ENCODE data around the gene ABCA3.

Gene ABCA3

GRCh38 chr16:2357331-2357730 is 16.8 kb upstream of the ABCA3 start:
- Histone ChIP-seq H3K4me1 (ENCODE audit: control insufficient read depth, insufficient read depth, low read length, unreplicated experiment) (no peaks in the 10 kb centered on the region), H3K79me2 (ENCODE audit: control insufficient read depth, insufficient read depth, low read length, unreplicated experiment) (no peaks in the 10 kb centered on the region), H3K27me3 (ENCODE audit: insufficient read depth, low read length) (no peaks in the 10 kb centered on the region), H3K4me3 (ENCODE audit: low read depth, low read length) (no peak overlapping the region), H3K27ac (ENCODE audit: low read depth, low read length) (no peak overlapping the region), H2AFZ (ENCODE audit: low read length, unreplicated experiment) (no peak overlapping the region), H3K36me3 (ENCODE audit: insufficient read depth, low read length) (no peaks in the 10 kb centered on the region)

DNA sequence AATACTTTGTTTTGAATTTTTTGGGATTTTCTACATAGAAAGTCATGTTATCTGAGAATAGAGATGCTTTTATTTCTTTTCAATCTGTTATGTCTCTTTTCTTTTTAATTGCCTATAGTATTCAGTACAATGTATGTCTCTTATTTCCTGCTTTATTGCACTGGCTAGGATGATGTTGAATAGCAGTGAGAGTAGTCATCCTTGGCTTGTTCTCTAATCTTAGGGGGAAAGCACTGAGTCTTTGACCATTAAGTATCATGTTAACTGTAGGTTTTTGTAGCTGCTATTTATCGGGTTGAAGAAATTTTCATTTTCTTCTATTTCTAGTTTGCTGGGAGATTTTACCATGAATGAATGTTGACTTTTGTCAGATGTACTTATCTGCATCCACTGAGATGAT is 10.0 kb upstream of the ABCA3 start:
- Histone ChIP-seq H3K4me3 (ENCODE audit: low read depth, low read length) (0 out of 2 replicates have a peak overlapping the region, but pooled peaks have one; percentile 12), H3K4me1 (ENCODE audit: control insufficient read depth, insufficient read depth, low read length, unreplicated experiment) (peaks cover 6% of the 10 kb centered on the region), H3K27me3 (ENCODE audit: insufficient read depth, low read length) (no peaks in the 10 kb centered on the region), H3K27ac (ENCODE audit: low read depth, low read length) (no peak overlapping the region), H2AFZ (ENCODE audit: low read length, unreplicated experiment) (no peak overlapping the region), H3K79me2 (ENCODE audit: control insufficient read depth, insufficient read depth, low read length, unreplicated experiment) (no peaks in the 10 kb centered on the region), H3K36me3 (ENCODE audit: insufficient read depth, low read length) (no peaks in the 10 kb centered on the region)

GRCh38 chr16:2343211-2343610 is 2.7 kb upstream of the ABCA3 start:
- H3K4me1 ChIP-seq (ENCODE audit: control insufficient read depth, insufficient read depth, low read length, unreplicated experiment), result no peaks in the 10 kb centered on the region
- H2AFZ ChIP-seq (ENCODE audit: low read length, unreplicated experiment), result no peak overlapping the region
- no peaks in the 10 kb centered on the region for H3K36me3 ChIP-seq (ENCODE audit: insufficient read depth, low read length)
- no peaks in the 10 kb centered on the region for H3K79me2 ChIP-seq (ENCODE audit: control insufficient read depth, insufficient read depth, low read length, unreplicated experiment)
- no peak overlapping the region for H3K27ac ChIP-seq (ENCODE audit: low read depth, low read length)
- no peak overlapping the region for H3K4me3 ChIP-seq (ENCODE audit: low read depth, low read length)
- H3K27me3 ChIP-seq (ENCODE audit: insufficient read depth, low read length), result peaks cover 3% of the 10 kb centered on the region; the same call in 1 of the 2 replicates

GRCh38 chr16:2341456-2342447 is 1.2 kb upstream of the ABCA3 start:
- Histone ChIP-seq H3K27ac (ENCODE audit: low read depth, low read length) (no peak overlapping the region), H3K36me3 (ENCODE audit: insufficient read depth, low read length) (no peaks in the 10 kb centered on the region), H3K27me3 (ENCODE audit: insufficient read depth, low read length) (peaks cover 3% of the 10 kb centered on the region; the same call in 1 of the 2 replicates), H3K4me3 (ENCODE audit: low read depth, low read length) (peak overlapping the region; percentile 75), H3K4me1 (ENCODE audit: control insufficient read depth, insufficient read depth, low read length, unreplicated experiment) (no peaks in the 10 kb centered on the region), H3K79me2 (ENCODE audit: control insufficient read depth, insufficient read depth, low read length, unreplicated experiment) (no peaks in the 10 kb centered on the region), H2AFZ (ENCODE audit: low read length, unreplicated experiment) (peak overlapping the region; percentile 47)

- Histone ChIP-seq H3K4me1 (ENCODE audit: control insufficient read depth, insufficient read depth, low read length, unreplicated experiment) (no peaks in the 10 kb centered on the region), H2AFZ (ENCODE audit: low read length, unreplicated experiment) (peak overlapping the region; percentile 91)
Measured at GRCh38 chr16:2339521-2340484, 725 bp downstream of the ABCA3 start.

DNA sequence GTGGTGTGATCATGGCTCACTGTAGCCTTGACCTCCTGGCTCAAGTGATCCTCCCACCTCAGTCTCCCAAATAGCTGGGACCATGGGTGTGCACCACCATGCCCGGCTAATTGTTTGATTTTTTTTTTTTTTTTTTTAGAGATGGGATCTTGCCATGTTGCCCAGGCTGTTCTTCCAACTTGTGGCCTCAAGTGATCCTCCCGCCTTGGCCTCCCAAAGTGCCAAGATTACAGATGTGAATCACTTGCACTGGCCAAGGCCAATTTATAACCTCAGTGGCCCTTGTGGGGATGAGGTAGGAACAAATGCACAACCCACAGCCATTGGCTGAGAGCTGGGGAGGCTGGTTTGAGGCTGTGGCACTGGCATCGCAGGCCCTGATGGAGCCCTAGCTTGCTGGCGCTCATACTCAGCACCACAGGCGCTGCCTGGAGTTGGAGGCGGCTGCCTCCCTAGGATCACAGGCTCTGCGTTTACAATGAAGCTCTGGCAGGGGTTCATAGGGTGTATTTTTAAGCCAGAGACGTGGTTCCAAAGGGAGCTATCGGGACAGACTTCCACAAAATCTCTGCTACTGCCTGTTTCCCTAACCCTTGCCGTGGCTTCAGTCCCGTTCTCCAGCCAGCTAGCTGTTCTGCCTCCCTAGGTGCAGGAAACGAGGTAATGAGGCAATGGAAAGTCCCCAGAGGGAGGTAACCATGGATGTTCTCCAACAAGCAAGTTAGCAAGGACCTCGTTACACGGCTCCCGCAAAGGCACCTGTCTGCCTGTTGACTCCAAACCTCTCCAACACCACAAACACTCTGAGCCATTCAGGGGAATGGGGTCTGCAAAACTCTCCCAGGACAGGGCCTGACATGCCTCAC is 2.9 kb downstream of the ABCA3 start:
- no peaks in the 10 kb centered on the region for H3K79me2 ChIP-seq (ENCODE audit: control insufficient read depth, insufficient read depth, low read length, unreplicated experiment)
- H2AFZ ChIP-seq (ENCODE audit: low read length, unreplicated experiment), result no peak overlapping the region
- no peaks in the 10 kb centered on the region for H3K36me3 ChIP-seq (ENCODE audit: insufficient read depth, low read length)
- H3K4me1 ChIP-seq (ENCODE audit: control insufficient read depth, insufficient read depth, low read length, unreplicated experiment), result no peaks in the 10 kb centered on the region
- H3K4me3 ChIP-seq (ENCODE audit: low read depth, low read length), result no peak overlapping the region
- H3K27ac ChIP-seq (ENCODE audit: low read depth, low read length), result no peak overlapping the region
- H3K27me3 ChIP-seq (ENCODE audit: insufficient read depth, low read length), result peaks cover 3% of the 10 kb centered on the region; the same call in 1 of the 2 replicates

More at GRCh38 chr16:2339521-2340484, 725 bp downstream of the ABCA3 start:
- no peaks in the 10 kb centered on the region for H3K79me2 ChIP-seq (ENCODE audit: control insufficient read depth, insufficient read depth, low read length, unreplicated experiment)
- peak overlapping the region; percentile 86 for H3K4me3 ChIP-seq (ENCODE audit: low read depth, low read length)
- H3K36me3 ChIP-seq (ENCODE audit: insufficient read depth, low read length), result no peaks in the 10 kb centered on the region
- H3K27ac ChIP-seq (ENCODE audit: low read depth, low read length), result no peak overlapping the region
- H3K27me3 ChIP-seq (ENCODE audit: insufficient read depth, low read length), result peaks cover 3% of the 10 kb centered on the region; the same call in 1 of the 2 replicates

DNA sequence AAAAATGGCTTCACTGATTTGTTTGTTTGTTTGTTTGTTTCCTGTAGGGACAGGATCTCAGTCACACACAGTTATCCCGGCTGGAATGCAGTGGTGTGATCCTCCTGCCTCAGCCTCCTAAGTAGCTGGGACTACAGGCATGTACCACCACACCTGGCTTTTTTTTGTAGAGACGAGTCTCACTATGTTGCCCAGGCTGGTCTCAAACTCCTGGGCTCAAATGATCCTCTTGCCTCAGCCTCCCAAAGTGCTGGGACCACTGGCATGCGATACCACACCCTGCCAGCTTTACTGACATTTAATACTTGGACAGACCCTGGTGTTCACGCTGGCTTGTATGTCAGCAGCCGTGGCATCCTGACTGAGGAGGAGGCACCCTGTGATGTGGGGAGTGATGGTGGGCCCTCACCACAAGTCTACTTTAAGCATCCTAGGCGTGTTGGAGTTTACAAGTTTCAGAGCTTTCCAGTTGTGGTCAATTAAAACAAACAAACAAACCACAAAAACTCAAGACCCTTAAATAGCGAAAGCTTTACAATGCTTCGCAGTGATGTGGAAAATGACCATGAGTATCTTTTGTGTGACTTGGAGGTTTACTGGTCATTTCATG is 5.1 kb downstream of the ABCA3 start:
- Histone ChIP-seq H2AFZ (ENCODE audit: low read length, unreplicated experiment) (no peak overlapping the region), H3K36me3 (ENCODE audit: insufficient read depth, low read length) (no peaks in the 10 kb centered on the region), H3K27ac (ENCODE audit: low read depth, low read length) (no peak overlapping the region), H3K4me3 (ENCODE audit: low read depth, low read length) (no peak overlapping the region), H3K4me1 (ENCODE audit: control insufficient read depth, insufficient read depth, low read length, unreplicated experiment) (no peaks in the 10 kb centered on the region), H3K79me2 (ENCODE audit: control insufficient read depth, insufficient read depth, low read length, unreplicated experiment) (no peaks in the 10 kb centered on the region), H3K27me3 (ENCODE audit: insufficient read depth, low read length) (peaks cover 3% of the 10 kb centered on the region; the same call in 1 of the 2 replicates)

GRCh38 chr16:2333772-2334379 is 6.7 kb downstream of the ABCA3 start:
- H3K27ac ChIP-seq (ENCODE audit: low read depth, low read length), result no peak overlapping the region
- no peaks in the 10 kb centered on the region for H3K36me3 ChIP-seq (ENCODE audit: insufficient read depth, low read length)
- H3K4me3 ChIP-seq (ENCODE audit: low read depth, low read length), result no peak overlapping the region
- no peaks in the 10 kb centered on the region for H3K79me2 ChIP-seq (ENCODE audit: control insufficient read depth, insufficient read depth, low read length, unreplicated experiment)
- no peak overlapping the region for H2AFZ ChIP-seq (ENCODE audit: low read length, unreplicated experiment)
- H3K4me1 ChIP-seq (ENCODE audit: control insufficient read depth, insufficient read depth, low read length, unreplicated experiment), result no peaks in the 10 kb centered on the region
- H3K27me3 ChIP-seq (ENCODE audit: insufficient read depth, low read length), result no peaks in the 10 kb centered on the region

GRCh38 chr16:2333231-2333630 is 7.3 kb downstream of the ABCA3 start:
- Histone ChIP-seq H3K27ac (ENCODE audit: low read depth, low read length) (no peak overlapping the region), H2AFZ (ENCODE audit: low read length, unreplicated experiment) (no peak overlapping the region), H3K27me3 (ENCODE audit: insufficient read depth, low read length) (no peaks in the 10 kb centered on the region), H3K36me3 (ENCODE audit: insufficient read depth, low read length) (no peaks in the 10 kb centered on the region), H3K79me2 (ENCODE audit: control insufficient read depth, insufficient read depth, low read length, unreplicated experiment) (no peaks in the 10 kb centered on the region), H3K4me1 (ENCODE audit: control insufficient read depth, insufficient read depth, low read length, unreplicated experiment) (no peaks in the 10 kb centered on the region), H3K4me3 (ENCODE audit: low read depth, low read length) (no peak overlapping the region)
